ENCODE results near the gene CHKB. TPM values are rescaled to one million over a fixed set of nuclear protein-coding genes. Genes with fewer than 3 reads are reported as not detected.

The CHKB gene
- total and polyA plus RNA-seq, 12 donors, result 27.1 to 251 (median 39.9) TPM

- Histone ChIP-seq H3K4me3 (no peak overlapping the region), H3K27ac (peak overlapping the region in 2 of 10 donors; percentile 31 to 37), H3K27me3 (no peaks in the 10 kb centered on the region), H3K36me3 (peaks cover 0 to 71% (median 14%) of the 10 kb centered on the region in 9 donors), H3K4me1 (peaks cover 0 to 19% (median 6%) of the 10 kb centered on the region in 9 donors), H3K9me3 (no peaks in the 10 kb centered on the region)
- intact Hi-C loops (cut with DNase I), result no loop called here
- ATAC-seq (no peak), DNase-seq (no peak)
- TF ChIP-seq, protein P1, sequence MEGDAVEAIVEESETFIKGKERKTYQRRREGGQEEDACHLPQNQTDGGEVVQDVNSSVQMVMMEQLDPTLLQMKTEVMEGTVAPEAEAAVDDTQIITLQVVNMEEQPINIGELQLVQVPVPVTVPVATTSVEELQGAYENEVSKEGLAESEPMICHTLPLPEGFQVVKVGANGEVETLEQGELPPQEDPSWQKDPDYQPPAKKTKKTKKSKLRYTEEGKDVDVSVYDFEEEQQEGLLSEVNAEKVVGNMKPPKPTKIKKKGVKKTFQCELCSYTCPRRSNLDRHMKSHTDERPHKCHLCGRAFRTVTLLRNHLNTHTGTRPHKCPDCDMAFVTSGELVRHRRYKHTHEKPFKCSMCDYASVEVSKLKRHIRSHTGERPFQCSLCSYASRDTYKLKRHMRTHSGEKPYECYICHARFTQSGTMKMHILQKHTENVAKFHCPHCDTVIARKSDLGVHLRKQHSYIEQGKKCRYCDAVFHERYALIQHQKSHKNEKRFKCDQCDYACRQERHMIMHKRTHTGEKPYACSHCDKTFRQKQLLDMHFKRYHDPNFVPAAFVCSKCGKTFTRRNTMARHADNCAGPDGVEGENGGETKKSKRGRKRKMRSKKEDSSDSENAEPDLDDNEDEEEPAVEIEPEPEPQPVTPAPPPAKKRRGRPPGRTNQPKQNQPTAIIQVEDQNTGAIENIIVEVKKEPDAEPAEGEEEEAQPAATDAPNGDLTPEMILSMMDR (IDR thresholded peaks at IDR 0.05), result no peak
- 75 to 80% methylated on average over 8 of the region's 8 CpGs for WGBS, 2 donors
Observed at GRCh38 chr22:50569041-50569459, 13.6 kb downstream of the CHKB start.

- Histone ChIP-seq H3K36me3 (peaks cover 0 to 67% (median 14%) of the 10 kb centered on the region in 9 donors), H3K4me3 (no peak overlapping the region), H3K4me1 (peaks cover 0 to 20% (median 5%) of the 10 kb centered on the region in 9 donors), H3K27me3 (no peaks in the 10 kb centered on the region), H3K27ac (peak overlapping the region in 2 of 10 donors; percentile 31 to 37), H3K9me3 (no peaks in the 10 kb centered on the region)
- intact Hi-C loops (cut with DNase I), result no loop called here
- TF ChIP-seq, protein P1 (IDR thresholded peaks at IDR 0.05), result no peak
- WGBS, 2 donors, result 72 to 82% methylated on average over 7 of the region's 7 CpGs
- DNase-seq (no peak), ATAC-seq (peak in 4 of 8 donors; percentile 7 to 31 (median 14))
Observed at GRCh38 chr22:50568626-50569025, 14.0 kb downstream of the CHKB start.

DNA sequence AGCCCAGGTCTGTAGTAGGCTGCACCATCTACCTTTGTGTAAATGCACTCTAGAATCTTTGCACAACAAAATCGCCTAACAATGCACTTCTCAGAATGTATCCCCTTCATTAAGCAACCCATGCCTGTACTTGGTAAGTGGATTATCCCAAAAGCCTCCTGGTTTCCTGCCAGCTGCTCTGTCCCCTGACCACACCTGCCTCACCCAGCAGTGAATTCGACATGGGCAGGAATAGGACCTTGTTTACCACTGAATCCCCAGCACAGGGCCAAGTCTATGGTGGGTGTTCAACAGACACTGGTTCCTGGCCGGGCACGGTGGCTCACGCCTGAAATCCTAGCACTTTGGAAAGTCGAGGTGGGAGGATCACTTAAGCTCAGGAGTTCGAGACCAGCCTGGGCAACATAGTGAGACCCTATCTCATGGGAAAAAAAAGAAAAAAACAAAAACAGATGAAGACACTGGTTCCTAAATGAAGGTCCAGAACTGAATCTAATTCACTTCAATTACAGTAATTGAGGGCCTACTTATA, 14.9 kb downstream of the CHKB start:
- DNase-seq (no peak), ATAC-seq (no peak)
- H3K36me3 ChIP-seq, result peaks cover 0 to 58% (median 14%) of the 10 kb centered on the region in 9 donors
- TF ChIP-seq, protein P1 (IDR thresholded peaks at IDR 0.05), result no peak
- H3K27ac ChIP-seq, result no peak overlapping the region
- H3K4me3 ChIP-seq, result no peak overlapping the region
- H3K27me3 ChIP-seq, result no peaks in the 10 kb centered on the region
- peaks cover 0 to 26% (median 9%) of the 10 kb centered on the region in 9 donors for H3K4me1 ChIP-seq
- 89 to 92% methylated on average over 7 of the region's 7 CpGs for WGBS, 2 donors
- no peaks in the 10 kb centered on the region for H3K9me3 ChIP-seq
- intact Hi-C loops (cut with DNase I), result no loop called here

DNA sequence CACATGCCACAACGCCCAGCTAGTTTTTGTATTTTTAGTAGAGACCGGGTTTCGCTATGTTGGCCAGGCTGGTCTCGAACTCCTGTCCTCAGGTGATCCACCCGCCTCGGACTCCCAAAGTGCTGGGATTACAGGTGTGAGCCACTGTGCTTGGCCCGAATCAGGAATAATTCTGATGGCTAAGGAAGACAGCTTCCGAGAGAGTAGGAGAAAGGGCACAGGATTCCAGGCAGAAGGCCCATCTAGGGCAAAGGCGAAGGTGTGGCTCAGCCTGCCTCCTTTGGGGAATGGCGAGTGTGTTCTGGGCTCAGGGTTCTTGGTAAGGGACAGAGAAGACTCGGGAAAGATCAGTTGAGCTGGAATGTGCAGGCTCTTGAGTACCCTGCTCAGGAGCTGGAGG, 18.4 kb downstream of the CHKB start:
- intact Hi-C loops (cut with DNase I), result loop anchor here in 1 of 10 donors (5.0 kb wide), 1 partner anchor 37 kb away; the partner anchor contains the start of gene SCO2
- Histone ChIP-seq H3K4me1 (peaks cover 0 to 20% (median 7%) of the 10 kb centered on the region in 9 donors), H3K4me3 (peak overlapping the region in 1 of 10 donors; percentile 87), H3K27ac (peak overlapping the region in 9 of 10 donors; percentile 80 to 91 (median 87)), H3K36me3 (peaks cover 0 to 23% (median 10%) of the 10 kb centered on the region in 9 donors), H3K27me3 (no peaks in the 10 kb centered on the region), H3K9me3 (no peaks in the 10 kb centered on the region)
- no peak for DNase-seq
- TF ChIP-seq, protein P1 (IDR thresholded peaks at IDR 0.05), result no peak
- ATAC-seq, result peak in 1 of 8 donors; percentile 7
- WGBS, 2 donors, result 85 to 88% methylated on average over 11 of the region's 11 CpGs
